GM23338 (cell line): ENCODE results near the gene PLAA.

Experiments used
- CREB1 ChIP-seq: fragments of 250-450 bp; sonication (Bioruptor Pico); IDR thresholded peaks from 2 replicates; pipeline ENCODE4 v1.5.0; 2020; ENCODE audit warnings: low read depth, mild to moderate bottlenecking, moderate library complexity
- CTCF ChIP-seq, 2 experiments: fragments of 200-600 bp in 1 of 2; sonication (generic) in 1 of 2; conservative IDR thresholded peaks; 2 replicates each; pipeline versions ENCODE4 v1.5.1 to v1.6.1; 2016 to 2017; ENCODE audit warnings: antibody characterized with exemption in 2 of 2, low read depth in 2 of 2, mild to moderate bottlenecking in 2 of 2, moderate library complexity in 1 of 2
- EZH2 ChIP-seq: fragments of 200-600 bp; sonication (generic); IDR thresholded peaks from one replicate; pipeline ENCODE4 v1.8.0; 2017; ENCODE audit warnings: antibody characterized with exemption, mild to moderate bottlenecking, low read depth; ENCODE audit not compliant: unreplicated experiment
- EZH2phosphoT487 ChIP-seq: fragments of 200-600 bp; sonication (generic); IDR thresholded peaks from one replicate; pipeline ENCODE4 v1.8.1; 2018; ENCODE audit warnings: antibody characterized with exemption; ENCODE audit not compliant: unreplicated experiment
- JUNB ChIP-seq: IDR thresholded peaks from one replicate; pipeline ENCODE4 v1.6.1; 2016; ENCODE audit warnings: antibody characterized with exemption; ENCODE audit not compliant: unreplicated experiment
- NANOG ChIP-seq: IDR thresholded peaks from 2 replicates; pipeline ENCODE4 v1.6.1; 2016; ENCODE audit warnings: antibody characterized with exemption, borderline replicate concordance
- POLR2AphosphoS5 ChIP-seq: IDR thresholded peaks from 2 replicates; pipeline ENCODE4 v1.6.1; 2016; ENCODE audit warnings: antibody characterized with exemption, low read depth
- REST ChIP-seq: IDR thresholded peaks from one replicate; pipeline ENCODE4 v1.6.1; 2018; ENCODE audit warnings: antibody characterized with exemption; ENCODE audit not compliant: unreplicated experiment
- STAT1 ChIP-seq: IDR thresholded peaks from one replicate; pipeline ENCODE4 v1.6.1; 2016; ENCODE audit warnings: antibody characterized with exemption; ENCODE audit not compliant: unreplicated experiment
- ZNF114 ChIP-seq: fragments of 250-450 bp; sonication (Bioruptor Pico); IDR thresholded peaks from 2 replicates; pipeline ENCODE4 v1.5.0; 2020; ENCODE audit warnings: mild to moderate bottlenecking, moderate library complexity

GRCh38 chr9:26974927-26975326 lies 27.9 kb upstream of the PLAA start:
- 0 out of 4 replicates have a peak, but pooled peaks of 1 of the 2 experiments have one; percentile 24 for TF ChIP-seq CTCF (conservative IDR thresholded peaks at IDR 0.05; ENCODE audit: low read depth in 2 of 2)
- TF ChIP-seq EZH2 = no peak
- TF ChIP-seq CREB1 = no peak
- no peak for TF ChIP-seq EZH2phosphoT487
- TF ChIP-seq POLR2AphosphoS5 = no peak
- TF ChIP-seq NANOG = no peak
- no peak for TF ChIP-seq REST
- TF ChIP-seq JUNB = no peak
- no peak for TF ChIP-seq STAT1
- no peak for TF ChIP-seq ZNF114 (CRISPR knock-in tag)
